HepG2 (cell line): ENCODE measurements around the gene GLT1D1. TPM values are rescaled to one million over a fixed set of nuclear protein-coding genes. Genes with fewer than 3 reads are reported as not detected.

Experiments
- ATAC-seq: fragments of 200-7000 bp; cut with Tn5 transposase; 3 replicates; pipeline ENCODE4 v1.9.1; 2020; ENCODE audit warnings: mild to moderate bottlenecking, moderate library complexity
- BruUV-seq: library from RNA; stranded (reverse); fragments of 400-500 nt; replicated peaks from 2 replicates; lab custom pipeline; 2021; lab: Mats Ljungman, UMichigan
- CTCF ChIA-PET: fragments of 300-600 bp; formaldehyde crosslinking; extraction: SDS; loops from one replicate; lab custom pipeline; 2021; ENCODE audit warnings: low total read pairs, inconsistent platforms, low intra/inter-chr PET ratio; lab: Yijun Ruan, JAX
- POLR2A ChIA-PET: fragments of 350-600 bp; sonication (Branson Sonifier 250); formaldehyde crosslinking; loops from one replicate; lab custom pipeline; 2020; ENCODE audit warnings: antibody characterized with exemption, inconsistent platforms; lab: Yijun Ruan, JAX
- DNase-seq: peaks from one replicate; pipeline ENCODE4 v3.0.0-alpha.2; 2015; ENCODE audit warnings: low spot score
- FAIRE-seq: peaks from 3 replicates; lab custom pipeline; 2011; peaks lifted over from hg19 to GRCh38; lab: Jason Lieb, UNC
- H2AFZ ChIP-seq: one replicate; pipeline ENCODE4 v1.6.1; 2011; ENCODE audit warnings: low read length, inconsistent platforms
- H3K27ac ChIP-seq: fragments of 300-600 bp; 3 replicates; pipeline ENCODE4 v1.8.0; 2011; ENCODE audit warnings: mixed run types, mild to moderate bottlenecking, mixed read lengths, low read length, inconsistent platforms; ENCODE audit not compliant: insufficient read depth; ENCODE audit errors: extremely low read length
- H3K27me3 ChIP-seq, 2 experiments: fragments of 200-600 bp in 1 of 2; 2 replicates in 1 of 2; 3 replicates in 1 of 2; pipeline versions ENCODE4 v1.6.0 to v1.8.0; 2011; ENCODE audit warnings: low read length in 2 of 2, mild to moderate bottlenecking in 2 of 2, moderate library complexity in 2 of 2, inconsistent platforms in 1 of 2; ENCODE audit not compliant: insufficient read depth in 2 of 2, control insufficient read depth in 1 of 2
- H3K36me3 ChIP-seq, 2 experiments: fragments of 200-600 bp in 1 of 2; replicated peaks in 1 of 2; 2 replicates in 1 of 2; 3 replicates in 1 of 2; pipeline versions ENCODE4 v1.5.1 to v1.8.0; 2011; ENCODE audit warnings: low read length in 2 of 2, inconsistent platforms in 1 of 2; ENCODE audit not compliant: insufficient read depth in 2 of 2, control insufficient read depth in 1 of 2
- H3K4me1 ChIP-seq: 2 replicates; pipeline ENCODE4 v1.5.1; 2012; ENCODE audit warnings: low read length, inconsistent platforms; ENCODE audit not compliant: insufficient read depth
- H3K4me2 ChIP-seq: 2 replicates; pipeline ENCODE4 v1.6.0; 2011; ENCODE audit warnings: low read depth, low read length, inconsistent platforms
- H3K4me3 ChIP-seq, 3 experiments: fragments of 200-600 bp in 1 of 3; sonication (generic), shearing (Covaris generic) in 1 of 3; replicated peaks in 1 of 3; 2 replicates each; pipeline ENCODE4 v1.5.1; 2011 to 2016; ENCODE audit warnings: low read length in 3 of 3, inconsistent platforms in 2 of 3, low read depth in 2 of 3, mild to moderate bottlenecking in 2 of 3, control low read depth in 1 of 3, mixed read lengths in 1 of 3; ENCODE audit not compliant: insufficient read depth in 1 of 3
- H3K79me2 ChIP-seq: one replicate; pipeline ENCODE4 v1.6.1; 2011; ENCODE audit warnings: low read length, inconsistent platforms; ENCODE audit not compliant: insufficient read depth
- H3K9ac ChIP-seq: 2 replicates; pipeline ENCODE4 v1.6.0; 2011; ENCODE audit warnings: mild to moderate bottlenecking, low read depth, low read length, inconsistent platforms; ENCODE audit not compliant: insufficient read depth
- H3K9me3 ChIP-seq: 2 replicates; pipeline ENCODE4 v1.5.1; 2012; ENCODE audit warnings: mild to moderate bottlenecking, low read length
- H4K20me1 ChIP-seq: 2 replicates; pipeline ENCODE4 v1.6.0; 2011; ENCODE audit warnings: inconsistent platforms, mild to moderate bottlenecking, low read length, moderate library complexity; ENCODE audit not compliant: insufficient read depth
- FOXA3 ChIP-seq: IDR thresholded peaks from 2 replicates; pipeline ENCODE4 v1.6.1; 2016; ENCODE audit warnings: missing genetic modification reagents, missing compliant biosample characterization
- GPBP1L1 ChIP-seq: sonication (generic); formaldehyde crosslinking; IDR thresholded peaks from 2 replicates; pipeline ENCODE4 v1.5.0; 2020; ENCODE audit warnings: mild to moderate bottlenecking, missing genetic modification reagents
- MEIS1 ChIP-seq: sonication (generic); formaldehyde crosslinking; IDR thresholded peaks from 2 replicates; pipeline ENCODE4 v1.9.0; 2021; ENCODE audit warnings: mild to moderate bottlenecking, missing genetic modification reagents, moderate library complexity, borderline replicate concordance
- RERE ChIP-seq: IDR thresholded peaks from 2 replicates; pipeline ENCODE4 v1.6.1; 2016; ENCODE audit warnings: low read depth, missing genetic modification reagents, missing compliant biosample characterization
- WGBS: methylation state at CpG from one replicate; pipeline ENCODE4 v1.1.6; 2017; ENCODE audit warnings: low lambda C conversion rate; 5-methylcytosine and 5-hydroxymethylcytosine counted together
- in situ Hi-C: cut with HindIII; loops from 2 replicates; pipeline ENCODE4 v1.10.0; 2017; ENCODE audit warnings: low pct_unique_long_range_greater_than_20kb; ENCODE audit not compliant: extremely low pct_ligation_motif_present
- intact Hi-C: fragments of 100-400 bp; cut with micrococcal nuclease; formaldehyde crosslinking; loops from one replicate; pipeline ENCODE4 v1.10.0; 2022; ENCODE audit not compliant: unreplicated experiment
- polyA plus RNA-seq, 8 experiments: library from polyadenylated mRNA; depleted of rRNA in 3 of 8; stranded (reverse) in 7 of 8; unstranded in 1 of 8; fragments of >200 nt; fragmentation: Illumina TruSeq in 4 of 8; extraction: Trizol in 4 of 8; gene quantifications; 2 replicates each; pipeline versions ENCODE4 v1.2.1 to v1.2.3, GENCODE V29; 2011 to 2016; ENCODE audit warnings: low read depth in 4 of 8, missing spikeins in 1 of 8, mixed read lengths in 1 of 8; ENCODE audit not compliant: insufficient read depth in 1 of 8
- total RNA-seq, 5 experiments: library from RNA; depleted of rRNA; stranded (reverse); fragments of >200 nt; fragmentation: Illumina TruSeq; extraction: Trizol; gene quantifications; 2 replicates each; pipeline ENCODE4 v1.2.3, GENCODE V29; 2016; ENCODE audit warnings: low read depth in 1 of 5
- TF ChIP-seq, protein P1 (sequence below): sonication (generic); formaldehyde crosslinking; IDR thresholded peaks from 2 replicates; pipeline ENCODE4 v1.8.1; 2022; ENCODE audit warnings: low read depth, mild to moderate bottlenecking, missing genetic modification reagents
- TF ChIP-seq, protein P2 (sequence below): sonication (generic); formaldehyde crosslinking; IDR thresholded peaks from 2 replicates; pipeline ENCODE4 v1.4.0; 2020; ENCODE audit warnings: missing genetic modification reagents, borderline replicate concordance
- TF ChIP-seq, protein P3 (sequence below): sonication (generic); formaldehyde crosslinking; IDR thresholded peaks from 2 replicates; pipeline ENCODE4 v1.5.0; 2020; ENCODE audit warnings: mild to moderate bottlenecking, missing genetic modification reagents, moderate library complexity

The GLT1D1 gene
- total and polyA plus RNA-seq, 2 of the 13 experiments (the other 11 are each of a cell fraction or from before 2014, with no cell fraction given): 0.09 to 0.17 TPM

DNA sequence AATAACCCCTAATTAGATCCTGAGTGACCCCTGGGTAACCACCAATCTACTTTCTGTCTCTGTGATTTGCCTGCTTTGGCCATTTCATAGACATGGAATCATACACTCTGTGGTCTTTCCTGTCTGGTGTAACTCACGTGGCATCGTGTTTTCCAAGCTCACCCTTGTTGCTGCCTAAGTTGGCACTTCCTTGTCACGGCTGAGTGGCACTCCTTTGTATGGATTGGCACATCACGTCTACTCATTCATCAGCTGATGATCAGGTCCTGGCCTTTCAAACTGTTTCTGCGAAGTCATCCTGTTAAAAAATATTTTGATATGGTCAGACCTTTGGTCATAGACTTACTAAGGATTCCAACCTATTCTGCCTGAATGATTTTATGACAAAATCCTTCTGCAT lies 87.7 kb downstream of the GLT1D1 start (continued):
- TF ChIP-seq, protein P1, sequence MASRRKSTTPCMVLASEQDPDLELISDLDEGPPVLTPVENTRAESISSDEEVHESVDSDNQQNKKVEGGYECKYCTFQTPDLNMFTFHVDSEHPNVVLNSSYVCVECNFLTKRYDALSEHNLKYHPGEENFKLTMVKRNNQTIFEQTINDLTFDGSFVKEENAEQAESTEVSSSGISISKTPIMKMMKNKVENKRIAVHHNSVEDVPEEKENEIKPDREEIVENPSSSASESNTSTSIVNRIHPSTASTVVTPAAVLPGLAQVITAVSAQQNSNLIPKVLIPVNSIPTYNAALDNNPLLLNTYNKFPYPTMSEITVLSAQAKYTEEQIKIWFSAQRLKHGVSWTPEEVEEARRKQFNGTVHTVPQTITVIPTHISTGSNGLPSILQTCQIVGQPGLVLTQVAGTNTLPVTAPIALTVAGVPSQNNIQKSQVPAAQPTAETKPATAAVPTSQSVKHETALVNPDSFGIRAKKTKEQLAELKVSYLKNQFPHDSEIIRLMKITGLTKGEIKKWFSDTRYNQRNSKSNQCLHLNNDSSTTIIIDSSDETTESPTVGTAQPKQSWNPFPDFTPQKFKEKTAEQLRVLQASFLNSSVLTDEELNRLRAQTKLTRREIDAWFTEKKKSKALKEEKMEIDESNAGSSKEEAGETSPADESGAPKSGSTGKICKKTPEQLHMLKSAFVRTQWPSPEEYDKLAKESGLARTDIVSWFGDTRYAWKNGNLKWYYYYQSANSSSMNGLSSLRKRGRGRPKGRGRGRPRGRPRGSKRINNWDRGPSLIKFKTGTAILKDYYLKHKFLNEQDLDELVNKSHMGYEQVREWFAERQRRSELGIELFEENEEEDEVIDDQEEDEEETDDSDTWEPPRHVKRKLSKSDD (CRISPR knock-in tag): no peak
- TF ChIP-seq, protein P2, sequence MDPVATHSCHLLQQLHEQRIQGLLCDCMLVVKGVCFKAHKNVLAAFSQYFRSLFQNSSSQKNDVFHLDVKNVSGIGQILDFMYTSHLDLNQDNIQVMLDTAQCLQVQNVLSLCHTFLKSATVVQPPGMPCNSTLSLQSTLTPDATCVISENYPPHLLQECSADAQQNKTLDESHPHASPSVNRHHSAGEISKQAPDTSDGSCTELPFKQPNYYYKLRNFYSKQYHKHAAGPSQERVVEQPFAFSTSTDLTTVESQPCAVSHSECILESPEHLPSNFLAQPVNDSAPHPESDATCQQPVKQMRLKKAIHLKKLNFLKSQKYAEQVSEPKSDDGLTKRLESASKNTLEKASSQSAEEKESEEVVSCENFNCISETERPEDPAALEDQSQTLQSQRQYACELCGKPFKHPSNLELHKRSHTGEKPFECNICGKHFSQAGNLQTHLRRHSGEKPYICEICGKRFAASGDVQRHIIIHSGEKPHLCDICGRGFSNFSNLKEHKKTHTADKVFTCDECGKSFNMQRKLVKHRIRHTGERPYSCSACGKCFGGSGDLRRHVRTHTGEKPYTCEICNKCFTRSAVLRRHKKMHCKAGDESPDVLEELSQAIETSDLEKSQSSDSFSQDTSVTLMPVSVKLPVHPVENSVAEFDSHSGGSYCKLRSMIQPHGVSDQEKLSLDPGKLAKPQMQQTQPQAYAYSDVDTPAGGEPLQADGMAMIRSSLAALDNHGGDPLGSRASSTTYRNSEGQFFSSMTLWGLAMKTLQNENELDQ (CRISPR knock-in tag): no peak

DNA sequence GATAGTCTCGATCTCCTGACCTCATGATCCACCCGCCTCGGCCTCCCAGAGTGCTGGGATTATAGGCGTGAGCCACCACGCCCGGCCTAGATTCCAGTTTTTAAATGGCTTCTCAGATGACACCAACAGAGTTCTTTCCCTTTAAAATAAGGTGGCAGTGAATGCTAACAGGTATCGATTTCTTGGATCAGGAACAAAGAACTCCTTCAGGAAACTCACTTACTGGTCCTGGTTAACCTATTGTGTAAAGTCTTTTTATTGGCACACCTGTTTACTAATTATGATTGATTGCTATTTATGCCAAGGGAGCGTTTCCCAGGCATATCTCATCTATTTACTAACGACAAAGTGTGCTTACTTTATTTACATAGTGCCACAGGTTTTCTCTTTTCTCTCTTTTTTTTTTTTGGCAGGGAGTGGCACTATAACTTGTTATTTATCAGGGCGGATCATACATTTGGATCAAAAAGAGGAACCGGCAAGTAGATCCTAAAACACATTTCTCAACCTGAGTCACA lies 89.7 kb downstream of the GLT1D1 start:
- POLR2A ChIA-PET: no interaction called here
- BruUV-seq: no TSS peak
- no peak for TF ChIP-seq MEIS1
- TF ChIP-seq GPBP1L1 (CRISPR knock-in tag): no peak
- TF ChIP-seq, protein P3, sequence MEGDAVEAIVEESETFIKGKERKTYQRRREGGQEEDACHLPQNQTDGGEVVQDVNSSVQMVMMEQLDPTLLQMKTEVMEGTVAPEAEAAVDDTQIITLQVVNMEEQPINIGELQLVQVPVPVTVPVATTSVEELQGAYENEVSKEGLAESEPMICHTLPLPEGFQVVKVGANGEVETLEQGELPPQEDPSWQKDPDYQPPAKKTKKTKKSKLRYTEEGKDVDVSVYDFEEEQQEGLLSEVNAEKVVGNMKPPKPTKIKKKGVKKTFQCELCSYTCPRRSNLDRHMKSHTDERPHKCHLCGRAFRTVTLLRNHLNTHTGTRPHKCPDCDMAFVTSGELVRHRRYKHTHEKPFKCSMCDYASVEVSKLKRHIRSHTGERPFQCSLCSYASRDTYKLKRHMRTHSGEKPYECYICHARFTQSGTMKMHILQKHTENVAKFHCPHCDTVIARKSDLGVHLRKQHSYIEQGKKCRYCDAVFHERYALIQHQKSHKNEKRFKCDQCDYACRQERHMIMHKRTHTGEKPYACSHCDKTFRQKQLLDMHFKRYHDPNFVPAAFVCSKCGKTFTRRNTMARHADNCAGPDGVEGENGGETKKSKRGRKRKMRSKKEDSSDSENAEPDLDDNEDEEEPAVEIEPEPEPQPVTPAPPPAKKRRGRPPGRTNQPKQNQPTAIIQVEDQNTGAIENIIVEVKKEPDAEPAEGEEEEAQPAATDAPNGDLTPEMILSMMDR: no peak
- TF ChIP-seq FOXA3: no peak
- TF ChIP-seq RERE (CRISPR knock-in tag): no peak

More for the DNA sequence above, 89.7 kb downstream of the GLT1D1 start:
- Histone ChIP-seq H4K20me1 (no peaks in the 10 kb centered on the region), H2AFZ (no peak overlapping the region), H3K9ac (no peak overlapping the region), H3K4me2 (no peak overlapping the region), H3K27ac (no peak overlapping the region), H3K4me3 (no peak overlapping the region), H3K79me2 (no peaks in the 10 kb centered on the region), H3K36me3 (no peaks in the 10 kb centered on the region), H3K4me1 (no peaks in the 10 kb centered on the region), H3K9me3 (no peaks in the 10 kb centered on the region), H3K27me3 (peaks cover 0 to 7% of the 10 kb centered on the region in 2 experiments; a peak in 2 of 5 replicates)
- in situ Hi-C loops (no loop called here), intact Hi-C loops (no loop called here)
- no peak for DNase-seq
- 20% methylated on average over 9 of the region's 11 CpGs for WGBS
- ATAC-seq: no peak
- CTCF ChIA-PET: no interaction called here
- no peak for FAIRE-seq
